DOHH2 (cell line): ENCODE measurements around the gene LMBR1L.

Experiments
- CTCF ChIP-seq: fragments of 200-600 bp; sonication (generic); IDR thresholded peaks from one replicate; pipeline ENCODE4 v1.5.1; 2014; ENCODE audit warnings: antibody characterized with exemption, mild to moderate bottlenecking, low read depth, low read length; ENCODE audit not compliant: poor library complexity, severe bottlenecking
- EZH2phosphoT487 ChIP-seq: fragments of 200-600 bp; sonication (generic); IDR thresholded peaks from 2 replicates; pipeline ENCODE4 v1.6.1; 2017; ENCODE audit warnings: borderline replicate concordance, mild to moderate bottlenecking, antibody characterized with exemption, low read length, moderate library complexity, mixed read lengths

GRCh38 chr12:49058366-49059044, 52.1 kb downstream of the LMBR1L start:
- TF ChIP-seq CTCF (no peak), EZH2phosphoT487 (no peak)
